Uterus (tissue), 2 donors: Measurements from ENCODE around the gene PID1.

Experiments
- CTCF ChIP-seq, 4 experiments: fragments of 200-600 bp in 2 of 4; fragments of 450-650 bp in 2 of 4; sonication (generic) in 2 of 4; IDR thresholded peaks; one replicate each; pipeline ENCODE4 v1.5.1; 2016 to 2019; ENCODE audit warnings: antibody characterized with exemption in 4 of 4, mild to moderate bottlenecking in 2 of 4, moderate library complexity in 1 of 4
- POLR2A ChIP-seq, 2 donors: fragments of 450-650 bp; IDR thresholded peaks; one replicate each; pipeline ENCODE4 v1.6.1; 2016; ENCODE audit warnings: antibody characterized with exemption in 2 of 2, mild to moderate bottlenecking in 1 of 2, moderate library complexity in 1 of 2

DNA sequence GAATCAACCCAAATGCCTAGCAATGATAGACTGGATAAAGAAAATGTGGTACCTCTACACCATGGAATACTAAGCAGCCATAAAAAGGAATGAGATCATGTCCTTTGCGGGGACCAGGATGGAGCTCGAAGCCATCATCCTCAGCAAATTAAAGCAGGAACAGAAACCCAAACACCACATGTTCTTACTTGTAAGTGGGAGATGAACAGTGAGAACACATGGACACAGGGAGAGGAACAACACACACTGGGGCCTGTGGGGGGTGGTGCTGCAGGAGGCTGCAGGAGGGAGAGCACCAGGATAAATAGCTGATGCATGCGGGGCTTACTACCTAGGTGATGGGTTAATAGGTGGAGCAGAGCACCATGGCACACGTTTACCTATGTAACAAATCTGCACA is 8.4 kb upstream of the PID1 start:
- TF ChIP-seq CTCF (IDR thresholded peaks at IDR 0.05) (no peak), POLR2A (IDR thresholded peaks at IDR 0.05) (no peak)
